A673 (cell line): Measurements from ENCODE around the gene RNF34. TPM values are rescaled to one million over a fixed set of nuclear protein-coding genes. Genes with fewer than 3 reads are reported as not detected.

ENCODE experiments used
- BruUV-seq: library from RNA; stranded (reverse); fragments of 400-500 nt; replicated peaks from 2 replicates; lab custom pipeline; 2021; lab: Mats Ljungman, UMichigan
- CTCF ChIA-PET: fragments of 300-600 bp; sonication (Branson Sonifier 250); formaldehyde crosslinking; loops from one replicate; lab custom pipeline; 2022; ENCODE audit warnings: antibody characterized with exemption; lab: Charles Lee
- POLR2A ChIA-PET: fragments of 300-600 bp; sonication (Branson Sonifier 250); formaldehyde crosslinking; loops from one replicate; lab custom pipeline; 2022; ENCODE audit warnings: antibody characterized with exemption; ENCODE audit not compliant: low non-redundant PET; lab: Charles Lee
- DNase-seq: peaks from one replicate; pipeline ENCODE4 v3.0.0-alpha.2; 2015; ENCODE audit warnings: low spot score
- H3K27ac ChIP-seq: fragments of 200-600 bp; sonication (generic); 2 replicates; pipeline ENCODE4 v1.5.1; 2016; ENCODE audit warnings: mixed run types, low read depth, mild to moderate bottlenecking, mixed read lengths, antibody characterized with exemption, low read length; ENCODE audit not compliant: poor library complexity, severe bottlenecking
- H3K27me3 ChIP-seq: fragments of 200-600 bp; sonication (generic); replicated peaks from 2 replicates; pipeline ENCODE4 v1.6.1; 2017; ENCODE audit warnings: mixed run types, low read depth, mild to moderate bottlenecking, mixed read lengths, antibody characterized with exemption, low read length; ENCODE audit not compliant: insufficient read depth, poor library complexity
- H3K36me3 ChIP-seq: fragments of 200-600 bp; sonication (generic); 2 replicates; pipeline ENCODE4 v1.6.1; 2016; ENCODE audit warnings: mixed run types, mild to moderate bottlenecking, mixed read lengths, antibody characterized with exemption, low read length; ENCODE audit not compliant: insufficient read depth, poor library complexity, severe bottlenecking
- H3K4me1 ChIP-seq: fragments of 200-600 bp; sonication (generic); 2 replicates; pipeline ENCODE4 v1.6.1; 2017; ENCODE audit warnings: mixed run types, mild to moderate bottlenecking, mixed read lengths, antibody characterized with exemption, low read length; ENCODE audit not compliant: insufficient read depth, poor library complexity, severe bottlenecking
- H3K4me3 ChIP-seq: fragments of 200-600 bp; sonication (generic); 2 replicates; pipeline ENCODE4 v1.5.1; 2016; ENCODE audit warnings: low read depth, mixed run types, mild to moderate bottlenecking, mixed read lengths, low read length; ENCODE audit not compliant: poor library complexity, severe bottlenecking
- H3K9me3 ChIP-seq: fragments of 200-600 bp; sonication (generic); 2 replicates; pipeline ENCODE4 v1.6.1; 2016; ENCODE audit warnings: mixed run types, low read depth, mild to moderate bottlenecking, mixed read lengths, antibody characterized with exemption, low read length; ENCODE audit not compliant: poor library complexity, severe bottlenecking
- CTCF ChIP-seq: fragments of 300-800, 200-600 bp; sonication (generic); conservative IDR thresholded peaks from 2 replicates; pipeline ENCODE4 v1.5.1; 2017; ENCODE audit warnings: low read depth, mild to moderate bottlenecking, antibody characterized with exemption, low read length, moderate library complexity, mixed read lengths
- EZH2 ChIP-seq: fragments of 200-600 bp; sonication (generic); IDR thresholded peaks from 2 replicates; pipeline ENCODE4 v1.6.1; 2017; ENCODE audit warnings: borderline replicate concordance, low read depth, mild to moderate bottlenecking, mixed read lengths, antibody characterized with exemption, low read length; ENCODE audit not compliant: poor library complexity, severe bottlenecking
- intact Hi-C: fragments of 100-400 bp; cut with micrococcal nuclease; formaldehyde crosslinking; loops from one replicate; pipeline ENCODE4 v1.10.0; 2022; ENCODE audit not compliant: unreplicated experiment
- total RNA-seq: library from RNA; stranded (reverse); gene quantifications from 2 replicates; pipeline ENCODE4 v1.2.3, GENCODE V29; 2021

The RNF34 gene
- total RNA-seq, 1 experiment from 2014 or later, result 54.6 TPM

DNA sequence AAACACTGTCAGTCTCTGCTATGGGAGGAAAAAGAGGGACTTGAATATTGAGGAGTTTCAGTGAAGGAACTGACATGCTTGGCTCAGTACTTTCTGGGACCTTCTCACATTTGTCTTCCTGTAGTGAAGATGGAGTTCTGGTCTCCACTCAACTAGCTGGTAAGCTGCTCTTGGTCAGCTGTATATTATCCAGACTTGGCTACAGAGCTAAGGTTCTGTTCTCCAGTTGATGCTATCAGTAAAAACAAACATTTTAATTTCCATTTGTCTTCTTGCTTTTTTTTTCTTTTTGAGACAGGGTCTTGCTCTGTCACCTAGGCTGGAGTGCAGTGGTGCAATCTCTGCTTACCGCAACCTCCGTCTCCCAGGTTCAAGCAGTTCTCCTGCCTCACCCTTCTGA is 5.3 kb downstream of the RNF34 start:
- POLR2A ChIA-PET, result interaction anchor here (0.6 kb wide), 1 partner anchor 16 kb away, joined by 3 read pairs; no protein-coding TSS in a partner anchor
- BruUV-seq, result no TSS peak
- no peak for TF ChIP-seq CTCF
- Histone ChIP-seq H3K9me3 (no peaks in the 10 kb centered on the region), H3K36me3 (peaks cover 28% of the 10 kb centered on the region), H3K4me3 (no peak overlapping the region), H3K27ac (no peak overlapping the region), H3K4me1 (peaks cover 14% of the 10 kb centered on the region), H3K27me3 (no peaks in the 10 kb centered on the region)
- intact Hi-C loops, result no loop called here
- DNase-seq, result no peak
- CTCF ChIA-PET, result no interaction called here

DNA sequence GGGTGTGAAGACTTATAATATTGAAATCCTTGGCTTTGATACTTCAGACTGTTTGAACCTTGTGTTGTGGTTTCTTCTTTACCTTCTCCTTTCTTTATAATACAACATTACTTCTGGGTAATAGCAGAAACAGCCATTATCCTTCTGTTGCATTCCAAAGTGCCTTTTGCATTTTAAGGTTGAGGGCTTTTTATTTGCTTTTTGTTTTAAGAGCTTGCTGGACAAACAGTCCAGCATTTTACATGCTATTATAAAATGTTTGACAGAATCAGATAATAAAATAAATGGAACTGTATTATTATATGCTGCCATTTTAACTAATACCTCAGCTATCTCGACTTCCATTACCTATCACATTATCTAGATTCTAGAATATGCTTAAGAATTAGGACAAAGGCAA is 14.0 kb downstream of the RNF34 start:
- no peak for DNase-seq
- ChIA-PET POLR2A (interaction anchor here (0.6 kb wide), 1 partner anchor 285 kb away, joined by 6 read pairs; no protein-coding TSS in a partner anchor), CTCF (no interaction called here)
- BruUV-seq, result no TSS peak
- Histone ChIP-seq H3K4me1 (no peaks in the 10 kb centered on the region), H3K9me3 (no peaks in the 10 kb centered on the region), H3K4me3 (no peak overlapping the region), H3K27me3 (no peaks in the 10 kb centered on the region), H3K27ac (no peak overlapping the region), H3K36me3 (peaks cover 27% of the 10 kb centered on the region)
- TF ChIP-seq EZH2, result no peak
- no peak for TF ChIP-seq CTCF
- intact Hi-C loops, result no loop called here

- no peak for TF ChIP-seq CTCF
- no peak for TF ChIP-seq EZH2
- no peaks in the 10 kb centered on the region for H3K4me1 ChIP-seq
- intact Hi-C loops, result no loop called here
- ChIA-PET POLR2A (no interaction called here), CTCF (no interaction called here)
- no peak for DNase-seq
- no peaks in the 10 kb centered on the region for H3K9me3 ChIP-seq
- no peaks in the 10 kb centered on the region for H3K27me3 ChIP-seq
- H3K4me3 ChIP-seq, result no peak overlapping the region
- BruUV-seq, result no TSS peak
- peaks cover 55% of the 10 kb centered on the region for H3K36me3 ChIP-seq
- no peak overlapping the region for H3K27ac ChIP-seq
These were observed 17.9 kb downstream of the RNF34 start for GRCh38 chr12:121417847-121418246.
